Stimulated activated CD4-positive, alpha-beta T cell treated with anti-CD3 and anti-CD28 coated beads, Interleukin-2, amount 100 ng/mL, for 24 hours (primary cell): ENCODE data around the gene NCR2.
A peak's percentile ranks its signal among the peaks of the same experiment; 100 is the strongest.

Experiments
- DNase-seq, 2 donors: peaks; one replicate each; pipeline ENCODE4 v3.0.0-alpha.2; 2020

Gene NCR2

GRCh38 chr6:41360314-41360685 lies 24.9 kb downstream of the NCR2 start:
- no peak for DNase-seq

GRCh38 chr6:41366150-41366549 lies 30.7 kb downstream of the NCR2 start:
- no peak for DNase-seq

GRCh38 chr6:41367061-41367460 lies 31.7 kb downstream of the NCR2 start:
- DNase-seq = no peak

- DNase-seq = peak in 1 of 2 donors; percentile 16
These were observed 32.3 kb downstream of the NCR2 start for GRCh38 chr6:41367700-41368099.

GRCh38 chr6:41370488-41371111 lies 35.2 kb downstream of the NCR2 start:
- no peak for DNase-seq

GRCh38 chr6:41371461-41371991 lies 36.1 kb downstream of the NCR2 start:
- DNase-seq = peak in 1 of 2 donors; percentile 27

GRCh38 chr6:41371992-41372831 lies 36.8 kb downstream of the NCR2 start:
- DNase-seq = peak in 1 of 2 donors; percentile 37

GRCh38 chr6:41372832-41373626 lies 37.6 kb downstream of the NCR2 start:
- peak in 1 of 2 donors; percentile 6 for DNase-seq

GRCh38 chr6:41373627-41373918 lies 38.2 kb downstream of the NCR2 start:
- DNase-seq = no peak

- peak in 1 of 2 donors; percentile 16 for DNase-seq
These were observed 38.7 kb downstream of the NCR2 start for GRCh38 chr6:41373919-41374617.

GRCh38 chr6:41374618-41375590 lies 39.5 kb downstream of the NCR2 start:
- DNase-seq = peak in 1 of 2 donors; percentile 8

- DNase-seq = no peak
These were observed 40.3 kb downstream of the NCR2 start for GRCh38 chr6:41375598-41376151.

- DNase-seq = no peak
These were observed 40.8 kb downstream of the NCR2 start for GRCh38 chr6:41376176-41376575.

GRCh38 chr6:41377071-41377470 lies 41.7 kb downstream of the NCR2 start:
- no peak for DNase-seq

- DNase-seq = no peak
These were observed 43.9 kb downstream of the NCR2 start for GRCh38 chr6:41379306-41379705.

- DNase-seq = no peak
These were observed 51.2 kb downstream of the NCR2 start for GRCh38 chr6:41386594-41386993.

- no peak for DNase-seq
These were observed 56.8 kb downstream of the NCR2 start for GRCh38 chr6:41392246-41392645.

- DNase-seq = no peak
These were observed 60.9 kb downstream of the NCR2 start for GRCh38 chr6:41396335-41396734.

GRCh38 chr6:41399424-41399823 lies 64.0 kb downstream of the NCR2 start:
- no peak for DNase-seq
